Measurements from ENCODE around the gene BRS3. TPM values are rescaled to one million over a fixed set of nuclear protein-coding genes. Genes with fewer than 3 reads are reported as not detected.

BRS3 gene
- total RNA-seq, 1 donor from 2014 or later = not detected

GRCh38 chrX:136538811-136539210 lies 51.1 kb downstream of the BRS3 start:
- H3F3A ChIP-seq (ENCODE audit: low read depth) = no peaks in the 10 kb centered on the region
- H3K27ac Mint-ChIP-seq = no peak overlapping the region
- no peak for DNase-seq (ENCODE audit: low spot score)
- H3K4me3 Mint-ChIP-seq = no peak overlapping the region
- no peak overlapping the region for H3K9ac ChIP-seq
- H3K27me3 Mint-ChIP-seq (ENCODE audit: insufficient read depth, low read depth) = peaks cover 4% of the 10 kb centered on the region
- no peaks in the 10 kb centered on the region for H3K36me3 ChIP-seq
- H3K4me1 ChIP-seq = no peaks in the 10 kb centered on the region
- H3K4me2 ChIP-seq = no peak overlapping the region
- H3K9me3 ChIP-seq (ENCODE audit: low read depth) = no peaks in the 10 kb centered on the region
- no peak overlapping the region for H2AFZ ChIP-seq (replicated peaks)
- no peaks in the 10 kb centered on the region for H3K9me3 Mint-ChIP-seq
- no peaks in the 10 kb centered on the region for H3K27me3 ChIP-seq
- no peak overlapping the region for H3K4me3 ChIP-seq
- H3K4me1 Mint-ChIP-seq = no peaks in the 10 kb centered on the region
- H4K20me1 ChIP-seq (ENCODE audit: low read depth) = no peaks in the 10 kb centered on the region
- H3K79me2 ChIP-seq (ENCODE audit: low read depth) = no peaks in the 10 kb centered on the region
- H3K36me3 Mint-ChIP-seq = no peaks in the 10 kb centered on the region
- no peak overlapping the region for H3K27ac ChIP-seq
- TF ChIP-seq EZH2phosphoT487 (IDR thresholded peaks at IDR 0.05) = no peak
- no peak for TF ChIP-seq CTCF (IDR thresholded peaks at IDR 0.05)
- TF ChIP-seq EZH2 (IDR thresholded peaks at IDR 0.05) = no peak

GRCh38 chrX:136540226-136540625 lies 52.5 kb downstream of the BRS3 start:
- no peaks in the 10 kb centered on the region for H3K4me1 ChIP-seq
- no peak for DNase-seq (ENCODE audit: low spot score)
- H3K4me3 ChIP-seq = no peak overlapping the region
- no peaks in the 10 kb centered on the region for H3F3A ChIP-seq (ENCODE audit: low read depth)
- no peak overlapping the region for H3K4me2 ChIP-seq
- Mint-ChIP-seq H3K9me3 (no peaks in the 10 kb centered on the region), H3K36me3 (no peaks in the 10 kb centered on the region), H3K27ac (no peak overlapping the region), H3K4me3 (no peak overlapping the region), H3K27me3 (ENCODE audit: insufficient read depth, low read depth) (peaks cover 4% of the 10 kb centered on the region), H3K4me1 (no peaks in the 10 kb centered on the region)
- no peak overlapping the region for H3K9ac ChIP-seq
- H3K9me3 ChIP-seq (ENCODE audit: low read depth) = no peaks in the 10 kb centered on the region
- no peak overlapping the region for H3K27ac ChIP-seq
- no peaks in the 10 kb centered on the region for H3K36me3 ChIP-seq
- H3K27me3 ChIP-seq = no peaks in the 10 kb centered on the region
- no peaks in the 10 kb centered on the region for H3K79me2 ChIP-seq (ENCODE audit: low read depth)
- H2AFZ ChIP-seq (replicated peaks) = no peak overlapping the region
- no peak for TF ChIP-seq EZH2phosphoT487 (IDR thresholded peaks at IDR 0.05)
- TF ChIP-seq EZH2 (IDR thresholded peaks at IDR 0.05) = no peak
- no peak for TF ChIP-seq CTCF (IDR thresholded peaks at IDR 0.05)
- H4K20me1 ChIP-seq (ENCODE audit: low read depth) = no peaks in the 10 kb centered on the region

DNA sequence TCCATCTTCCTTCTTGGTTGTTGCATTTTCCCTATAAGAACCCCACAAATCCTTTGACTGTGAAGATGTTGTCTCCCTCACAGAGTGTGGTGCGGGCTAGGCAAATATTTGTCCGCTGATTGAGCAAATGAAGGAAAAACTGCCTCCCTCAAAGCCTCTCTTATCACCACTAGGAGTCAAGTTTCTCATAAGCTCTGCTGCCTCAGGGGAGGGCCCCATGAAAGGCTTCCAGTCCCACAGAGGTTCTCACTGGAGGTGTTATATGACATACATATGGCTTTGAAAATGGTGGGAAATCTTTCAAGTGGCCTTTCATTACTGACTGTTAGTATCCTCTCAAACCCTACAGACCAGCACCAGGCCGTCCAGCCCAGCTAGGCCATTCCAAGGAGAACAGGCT lies 53.5 kb downstream of the BRS3 start:
- no peak overlapping the region for H3K4me3 ChIP-seq
- H3K4me2 ChIP-seq = no peak overlapping the region
- H3K4me1 Mint-ChIP-seq = no peaks in the 10 kb centered on the region
- no peak for TF ChIP-seq CTCF (IDR thresholded peaks at IDR 0.05)
- no peak for TF ChIP-seq EZH2 (IDR thresholded peaks at IDR 0.05)
- no peak for TF ChIP-seq EZH2phosphoT487 (IDR thresholded peaks at IDR 0.05)
- no peaks in the 10 kb centered on the region for H3K36me3 ChIP-seq
- no peak overlapping the region for H3K27ac ChIP-seq
- no peak overlapping the region for H3K27ac Mint-ChIP-seq
- no peaks in the 10 kb centered on the region for H3K36me3 Mint-ChIP-seq
- H3K9me3 ChIP-seq (ENCODE audit: low read depth) = no peaks in the 10 kb centered on the region
- no peak overlapping the region for H3K4me3 Mint-ChIP-seq
- no peak overlapping the region for H2AFZ ChIP-seq (replicated peaks)
- no peaks in the 10 kb centered on the region for H3K4me1 ChIP-seq
- no peaks in the 10 kb centered on the region for H3K27me3 ChIP-seq
- no peaks in the 10 kb centered on the region for H3K79me2 ChIP-seq (ENCODE audit: low read depth)
- peaks cover 4% of the 10 kb centered on the region for H3K27me3 Mint-ChIP-seq (ENCODE audit: insufficient read depth, low read depth)
- H3F3A ChIP-seq (ENCODE audit: low read depth) = no peaks in the 10 kb centered on the region
- H3K9me3 Mint-ChIP-seq = no peaks in the 10 kb centered on the region
- H3K9ac ChIP-seq = no peak overlapping the region
- H4K20me1 ChIP-seq (ENCODE audit: low read depth) = no peaks in the 10 kb centered on the region
- no peak for DNase-seq (ENCODE audit: low spot score)

Data from neural progenitor cell (in vitro differentiated cells).